GM12878 (cell line): ENCODE results near the gene RECQL5. TPM values are rescaled to one million over a fixed set of nuclear protein-coding genes. Genes with fewer than 3 reads are reported as not detected.

Experiments
- ATAC-seq: fragments of 200-7000 bp; cut with Tn5 transposase; 3 replicates; pipeline ENCODE4 v1.9.1; 2020; ENCODE audit warnings: mild to moderate bottlenecking, moderate library complexity
- BruUV-seq: library from RNA; stranded (reverse); fragments of 400-500 nt; replicated peaks from 2 replicates; lab custom pipeline; 2021; lab: Mats Ljungman, UMichigan
- CTCF ChIA-PET: fragments of 300-600 bp; sonication (Branson Sonifier 250); formaldehyde crosslinking; extraction: SDS; loops from one replicate; lab custom pipeline; 2021; ENCODE audit warnings: inconsistent platforms; lab: Yijun Ruan, JAX
- POLR2A ChIA-PET: fragments of 350-600 bp; formaldehyde crosslinking; extraction: SDS; loops from one replicate; lab custom pipeline; 2021; ENCODE audit warnings: inconsistent platforms; lab: Charles Lee
- RAD21 ChIA-PET: fragments of 300-600 bp; sonication (Branson Sonifier 250); formaldehyde crosslinking; loops from one replicate; lab custom pipeline; 2023; ENCODE audit warnings: antibody characterized with exemption; ENCODE audit not compliant: unreplicated experiment; lab: Charles Lee
- SMC1A ChIA-PET: fragments of 300-600 bp; sonication (Branson Sonifier 250); formaldehyde crosslinking; loops from one replicate; lab custom pipeline; 2023; ENCODE audit not compliant: unreplicated experiment, uncharacterized antibody; lab: Charles Lee
- DNase-seq: peaks from one replicate; pipeline ENCODE4 v3.0.0-alpha.2; 2011; ENCODE audit warnings: low read depth, low spot score
- FAIRE-seq: peaks from 3 replicates; lab custom pipeline; 2011; peaks lifted over from hg19 to GRCh38; lab: Jason Lieb, UNC
- H2AFZ ChIP-seq: 2 replicates; pipeline ENCODE4 v1.6.0; 2011; ENCODE audit warnings: low read depth, low read length, control low read depth; ENCODE audit not compliant: control insufficient read depth
- H3K27ac ChIP-seq: 2 replicates; pipeline ENCODE4 v1.5.1; 2011; ENCODE audit warnings: control low read depth; ENCODE audit not compliant: control insufficient read depth, insufficient read depth
- H3K27me3 ChIP-seq, 2 experiments: replicated peaks in 1 of 2; 2 replicates each; pipeline versions ENCODE4 v1.6.0 to v1.6.1; 2011; ENCODE audit warnings: low read length in 1 of 2; ENCODE audit not compliant: control insufficient read depth in 2 of 2, insufficient read depth in 2 of 2
- H3K36me3 ChIP-seq, 2 experiments: 2 replicates each; pipeline ENCODE4 v1.5.1; 2011; ENCODE audit warnings: low read length in 1 of 2; ENCODE audit not compliant: control insufficient read depth in 2 of 2, insufficient read depth in 2 of 2
- H3K4me1 ChIP-seq: 2 replicates; pipeline ENCODE4 v1.6.1; 2011; ENCODE audit warnings: mild to moderate bottlenecking, low read length, moderate library complexity, mixed read lengths; ENCODE audit not compliant: control insufficient read depth, insufficient read depth
- H3K4me2 ChIP-seq: 2 replicates; pipeline ENCODE4 v1.6.0; 2011; ENCODE audit warnings: control low read depth; ENCODE audit not compliant: control insufficient read depth, insufficient read depth
- H3K4me3 ChIP-seq: fragments of 200-600 bp; sonication (generic); 2 replicates; pipeline ENCODE4 v1.5.1; 2016
- H3K79me2 ChIP-seq: 2 replicates; pipeline ENCODE4 v1.6.0; 2011; ENCODE audit warnings: low read length; ENCODE audit not compliant: control insufficient read depth, insufficient read depth
- H3K9ac ChIP-seq: 2 replicates; pipeline ENCODE4 v1.8.0; 2011; ENCODE audit warnings: low read length, control low read depth, mixed read lengths; ENCODE audit not compliant: control insufficient read depth, insufficient read depth
- H3K9me3 ChIP-seq: replicated peaks from 3 replicates; pipeline ENCODE4 v1.5.1; 2011; ENCODE audit warnings: mild to moderate bottlenecking, low read length; ENCODE audit not compliant: control insufficient read depth, insufficient read depth
- H4K20me1 ChIP-seq: 2 replicates; pipeline ENCODE4 v1.6.0; 2011; ENCODE audit not compliant: control insufficient read depth, insufficient read depth
- BHLHE40 ChIP-seq, 2 experiments: fragments of 450-650 bp in 1 of 2; IDR thresholded peaks; 2 replicates each; pipeline ENCODE4 v1.6.1; 2011 to 2017; ENCODE audit warnings: low read depth in 2 of 2, borderline replicate concordance in 1 of 2, improper control_type of control experiment in 1 of 2, low read length in 1 of 2, mild to moderate bottlenecking in 1 of 2
- FOXK2 ChIP-seq: fragments of 450-650 bp; IDR thresholded peaks from 2 replicates; pipeline ENCODE4 v1.6.1; 2017; ENCODE audit warnings: mild to moderate bottlenecking, moderate library complexity
- IRF3 ChIP-seq: fragments of 450-650 bp; IDR thresholded peaks from 2 replicates; pipeline ENCODE4 v1.6.1; 2014; ENCODE audit warnings: mild to moderate bottlenecking
- NFIC ChIP-seq: IDR thresholded peaks from 2 replicates; pipeline ENCODE4 v1.6.1; 2012; ENCODE audit warnings: low read depth, mild to moderate bottlenecking, inconsistent platforms, low read length, moderate library complexity
- NKRF ChIP-seq: fragments of 450-650 bp; conservative IDR thresholded peaks from 2 replicates; pipeline ENCODE4 v1.6.1; 2017; ENCODE audit warnings: mild to moderate bottlenecking, moderate library complexity
- PAX8 ChIP-seq: fragments of 450-650 bp; IDR thresholded peaks from 2 replicates; pipeline ENCODE4 v1.6.1; 2017; ENCODE audit warnings: mild to moderate bottlenecking, moderate library complexity
- POLR2AphosphoS5 ChIP-seq: IDR thresholded peaks from 2 replicates; pipeline ENCODE4 v1.6.1; 2011; ENCODE audit warnings: mild to moderate bottlenecking, low read length, inconsistent platforms
- SMAD1 ChIP-seq: fragments of 450-650 bp; IDR thresholded peaks from 2 replicates; pipeline ENCODE4 v1.6.1; 2018; ENCODE audit warnings: mild to moderate bottlenecking, low read depth; ENCODE audit not compliant: partially characterized antibody
- STAT1 ChIP-seq: fragments of 450-650 bp; conservative IDR thresholded peaks from 2 replicates; pipeline ENCODE4 v1.6.1; 2014; ENCODE audit warnings: antibody characterized with exemption, mild to moderate bottlenecking
- SUPT20H ChIP-seq: IDR thresholded peaks from 2 replicates; pipeline ENCODE4 v1.6.1; 2011; ENCODE audit warnings: low read depth, mild to moderate bottlenecking, low read length, moderate library complexity, borderline replicate concordance; ENCODE audit not compliant: control insufficient read depth
- WRNIP1 ChIP-seq: IDR thresholded peaks from 2 replicates; pipeline ENCODE4 v1.6.1; 2011; ENCODE audit warnings: low read depth, low read length, improper control_type of control experiment, borderline replicate concordance
- WGBS: methylation state at CpG from one replicate; pipeline ENCODE4 v1.1.6; 2016; ENCODE audit warnings: low lambda C conversion rate; ENCODE audit not compliant: insufficient replicate concordance, insufficient coverage; ENCODE audit errors: missing lambda C conversion rate; 5-methylcytosine and 5-hydroxymethylcytosine counted together
- in situ Hi-C: fragments of 300-500 bp; cut with MboI; formaldehyde crosslinking; loops from 9 replicates; pipeline ENCODE4 v1.14.3; 2018; ENCODE audit warnings: mixed read lengths
- intact Hi-C: fragments of 100-400 bp; cut with micrococcal nuclease; formaldehyde crosslinking; loops from one replicate; pipeline ENCODE4 v1.14.2; 2022; ENCODE audit not compliant: unreplicated experiment
- polyA plus RNA-seq, 11 experiments: library from polyadenylated mRNA; depleted of rRNA in 4 of 11; unstranded in 6 of 11; stranded (reverse) in 5 of 11; fragments of >200 nt; fragmentation: Nextera tagmentation in 4 of 11; fragmentation: Illumina TruSeq in 1 of 11; extraction: Ambion mirVana in 4 of 11; extraction: Trizol in 1 of 11; gene quantifications; 1 replicate in 1 of 11; 2 replicates in 10 of 11; pipeline versions ENCODE4 v1.2.1 to v1.2.3, GENCODE V29; 2011 to 2016; ENCODE audit warnings: inconsistent platforms in 2 of 11, missing spikeins in 2 of 11, low read depth in 1 of 11
- total RNA-seq, 4 experiments: library from RNA; depleted of rRNA in 3 of 4; stranded (reverse); fragments of >200 nt in 3 of 4; fragmentation: Illumina TruSeq in 1 of 4; extraction: Trizol in 1 of 4; gene quantifications; 2 replicates each; pipeline versions ENCODE4 v1.2.1 to v1.2.3, GENCODE V29; 2013 to 2021

RECQL5 gene
- total and polyA plus RNA-seq, 10 of the 15 experiments (the other 5 are each of a cell fraction or from before 2014, with no cell fraction given), result 3.6 to 30.6 (median 20.1) TPM

DNA sequence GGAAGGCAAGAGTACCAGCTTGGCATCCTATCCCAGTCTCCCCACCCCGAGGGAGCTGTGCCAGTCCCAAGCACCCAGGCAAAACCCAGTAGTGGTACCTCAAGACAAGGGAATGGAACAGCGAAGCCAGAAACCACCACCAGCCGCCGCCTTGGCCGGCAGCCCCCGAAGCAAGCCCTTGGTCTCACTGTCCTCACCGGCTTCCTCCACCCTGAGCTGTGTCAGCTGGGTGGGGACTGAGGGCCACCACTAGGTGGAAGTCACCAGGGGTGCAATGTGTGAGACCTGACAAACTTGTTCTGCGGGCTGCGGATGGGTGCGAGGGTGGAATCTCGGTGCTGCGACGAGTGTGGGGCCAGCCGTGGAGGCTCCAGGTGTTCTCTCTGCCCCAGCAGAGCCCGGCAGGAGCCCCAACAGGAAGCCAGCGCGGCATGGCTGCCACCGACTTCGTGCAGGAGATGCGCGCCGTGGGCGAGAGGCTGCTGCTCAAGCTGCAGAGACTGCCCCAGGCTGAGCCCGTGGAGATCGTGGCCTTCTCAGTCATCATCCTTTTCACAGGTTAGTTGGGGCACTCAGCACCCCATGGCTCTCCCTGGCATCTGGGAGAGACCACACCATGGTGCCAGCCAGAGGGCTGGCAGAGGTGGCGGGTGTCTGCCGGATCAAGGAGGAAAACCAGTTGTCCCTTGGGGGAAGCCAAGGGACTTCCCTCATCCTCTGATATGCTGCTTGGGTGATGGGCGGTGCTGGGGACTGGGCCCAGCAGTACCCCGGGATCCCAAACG is 27.0 kb downstream of the RECQL5 start:
- Histone ChIP-seq H3K27ac (no peak overlapping the region), H3K79me2 (no peaks in the 10 kb centered on the region), H3K9me3 (no peaks in the 10 kb centered on the region), H3K4me3 (no peak overlapping the region), H3K4me2 (no peak overlapping the region), H4K20me1 (no peaks in the 10 kb centered on the region; the same call in 1 of the 2 replicates), H3K9ac (no peak overlapping the region), H3K36me3 (peaks cover 0 to 3% of the 10 kb centered on the region in 2 experiments; a peak in 2 of 4 replicates), H2AFZ (no peak overlapping the region), H3K27me3 (no peaks in the 10 kb centered on the region), H3K4me1 (no peaks in the 10 kb centered on the region)
- ATAC-seq, result no peak
- no peak for FAIRE-seq
- ChIA-PET RAD21 (no interaction called here), SMC1A (no interaction called here), CTCF (interaction anchor here (13.0 kb wide), 1 partner anchor 107 kb away, joined by 336 read pairs; no protein-coding TSS in a partner anchor), POLR2A (interaction anchor here (0.6 kb wide), 1 partner anchor 181 kb away, joined by 3 read pairs; no protein-coding TSS in a partner anchor)
- DNase-seq, result no peak
- 90% methylated on average over 30 of the region's 30 CpGs for WGBS
- intact Hi-C loops (no loop called here), in situ Hi-C loops (loop anchor here (10.0 kb wide), 1 partner anchor 105 kb away; no protein-coding TSS in a partner anchor)
- TF ChIP-seq WRNIP1 (no peak), SUPT20H (no peak), BHLHE40 (IDR thresholded peaks at IDR 0.05; ENCODE audit: borderline replicate concordance in 1 of 2, low read depth in 2 of 2, low read length in 1 of 2) (no peak), FOXK2 (no peak), PAX8 (no peak), SMAD1 (no peak), NFIC (no peak), POLR2AphosphoS5 (no peak), STAT1 (no peak), IRF3 (no peak), NKRF (no peak)
- no TSS peak for BruUV-seq
